Natural killer cell (primary cell): Measurements from ENCODE around the gene C4orf36. TPM values are rescaled to one million over a fixed set of nuclear protein-coding genes. Genes with fewer than 3 reads are reported as not detected.

Source experiments
- ATAC-seq, 3 donors: fragments of 150-1000 bp in 2 of 3; fragments of 200-7000 bp in 1 of 3; cut with Tn5 transposase; 1 replicate in 1 of 3; 2 replicates in 2 of 3; pipeline ENCODE4 v1.10.0; 2021; ENCODE audit warnings: mild to moderate bottlenecking in 2 of 3, moderate library complexity in 2 of 3
- DNase-seq, 2 donors: peaks; one replicate each; pipeline versions ENCODE4 v3.0.0 to v3.0.0-alpha.2; 2013 to 2021; ENCODE audit warnings: mixed read lengths in 1 of 2
- H3K27ac ChIP-seq: one replicate; pipeline ENCODE4 v1.5.1; 2013; ENCODE audit warnings: mild to moderate bottlenecking, low read length
- H3K27me3 ChIP-seq: one replicate; pipeline ENCODE4 v1.6.1; 2013; ENCODE audit warnings: low read length; ENCODE audit not compliant: control insufficient read depth, insufficient read depth
- H3K36me3 ChIP-seq: one replicate; pipeline ENCODE4 v1.6.1; 2013; ENCODE audit warnings: low read length; ENCODE audit not compliant: control insufficient read depth, insufficient read depth
- H3K4me1 ChIP-seq: one replicate; pipeline ENCODE4 v1.6.1; 2013; ENCODE audit warnings: low read length; ENCODE audit not compliant: control insufficient read depth, insufficient read depth
- H3K4me3 ChIP-seq: one replicate; pipeline ENCODE4 v1.5.1; 2013; ENCODE audit warnings: low read length
- H3K9me3 ChIP-seq: one replicate; pipeline ENCODE4 v1.6.1; 2013; ENCODE audit warnings: low read length; ENCODE audit not compliant: control insufficient read depth, insufficient read depth
- H3K27ac Mint-ChIP-seq, 2 donors: one replicate each; pipeline ENCODE4 v1.8.0; 2022; ENCODE audit warnings: mild to moderate bottlenecking in 2 of 2, mixed read lengths in 2 of 2, moderate library complexity in 1 of 2
- H3K27me3 Mint-ChIP-seq, 2 donors: one replicate each; pipeline ENCODE4 v1.8.0; 2022; ENCODE audit warnings: low read depth in 2 of 2, mixed read lengths in 2 of 2
- H3K36me3 Mint-ChIP-seq: one replicate; pipeline ENCODE4 v1.8.0; 2022; ENCODE audit warnings: mixed read lengths
- H3K4me1 Mint-ChIP-seq, 2 donors: one replicate each; pipeline ENCODE4 v1.8.0; 2022; ENCODE audit warnings: mixed read lengths in 2 of 2
- H3K4me3 Mint-ChIP-seq: one replicate; pipeline ENCODE4 v1.8.0; 2022; ENCODE audit warnings: mild to moderate bottlenecking, moderate library complexity, mixed read lengths
- H3K9me3 Mint-ChIP-seq, 2 donors: one replicate each; pipeline ENCODE4 v1.8.0; 2022; ENCODE audit warnings: mixed read lengths in 2 of 2
- WGBS: methylation state at CpG from one replicate; pipeline ENCODE4 v1.1.7; 2013; ENCODE audit warnings: missing lambda C conversion rate; ENCODE audit not compliant: insufficient coverage; 5-methylcytosine and 5-hydroxymethylcytosine counted together
- intact Hi-C: fragments of 100-400 bp; cut with micrococcal nuclease; formaldehyde crosslinking; loops from one replicate; pipeline ENCODE4 v1.14.2; 2022
- total RNA-seq, 4 donors: library from RNA; stranded (reverse); fragments of 120-200 nt in 1 of 4; gene quantifications; one replicate each; pipeline versions ENCODE4 v1.2.3 to v1.2.4, GENCODE V29; 2013 to 2022
- TF ChIP-seq, protein P1 (sequence below): fragments of 200-600 bp; IDR thresholded peaks from one replicate; pipeline ENCODE4 v1.8.0; 2022; ENCODE audit warnings: antibody characterized with exemption

C4orf36 gene
- total RNA-seq, 3 donors from 2014 or later (not counting 1 experiment from before 2014, with no cell fraction given): not detected

DNA sequence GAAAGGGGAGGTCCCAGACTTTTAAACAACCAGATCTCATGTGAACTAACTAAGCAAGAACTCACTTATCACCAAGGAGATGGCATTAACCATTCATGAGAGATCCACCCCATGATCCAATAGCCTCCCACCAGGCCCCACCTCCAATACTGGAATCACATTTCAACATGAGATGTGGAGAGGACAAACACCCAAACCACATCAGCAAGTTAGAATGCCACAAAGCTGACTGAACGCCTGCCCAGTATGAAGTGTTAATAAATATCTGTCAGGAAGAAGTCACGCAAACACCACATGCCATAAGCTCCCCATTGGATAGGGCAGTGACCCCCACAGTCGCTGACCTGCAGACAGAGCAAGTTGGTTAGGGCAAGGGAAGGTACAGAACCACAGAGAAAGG is 57.3 kb downstream of the C4orf36 start:
- no peak overlapping the region for H3K27ac Mint-ChIP-seq
- 71% methylated on average over 3 of the region's 3 CpGs for WGBS
- no peaks in the 10 kb centered on the region for H3K4me1 Mint-ChIP-seq

DNA sequence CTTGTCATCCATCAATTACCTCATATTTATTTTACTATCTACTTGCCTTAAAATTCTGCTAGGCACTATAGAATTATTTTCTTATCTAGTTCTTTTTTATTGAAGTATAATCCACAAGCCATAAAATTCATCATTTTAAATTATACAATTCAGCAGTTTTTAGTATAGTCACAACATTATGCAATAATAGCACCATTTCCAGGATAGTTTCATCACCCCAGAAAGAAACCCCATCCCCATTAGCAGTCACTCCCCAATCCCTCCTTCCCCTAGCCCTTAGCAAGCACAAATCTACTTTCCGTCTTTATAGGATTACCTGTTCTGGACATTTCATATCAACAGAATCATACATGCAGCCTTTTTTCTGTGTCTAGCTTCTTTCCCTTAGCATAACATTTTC is 58.6 kb downstream of the C4orf36 start:
- Histone ChIP-seq H3K27me3 (no peaks in the 10 kb centered on the region), H3K27ac (no peak overlapping the region), H3K9me3 (no peaks in the 10 kb centered on the region), H3K4me1 (no peaks in the 10 kb centered on the region), H3K36me3 (no peaks in the 10 kb centered on the region), H3K4me3 (no peak overlapping the region)
- no peak overlapping the region for H3K4me3 Mint-ChIP-seq
- TF ChIP-seq, protein P1, sequence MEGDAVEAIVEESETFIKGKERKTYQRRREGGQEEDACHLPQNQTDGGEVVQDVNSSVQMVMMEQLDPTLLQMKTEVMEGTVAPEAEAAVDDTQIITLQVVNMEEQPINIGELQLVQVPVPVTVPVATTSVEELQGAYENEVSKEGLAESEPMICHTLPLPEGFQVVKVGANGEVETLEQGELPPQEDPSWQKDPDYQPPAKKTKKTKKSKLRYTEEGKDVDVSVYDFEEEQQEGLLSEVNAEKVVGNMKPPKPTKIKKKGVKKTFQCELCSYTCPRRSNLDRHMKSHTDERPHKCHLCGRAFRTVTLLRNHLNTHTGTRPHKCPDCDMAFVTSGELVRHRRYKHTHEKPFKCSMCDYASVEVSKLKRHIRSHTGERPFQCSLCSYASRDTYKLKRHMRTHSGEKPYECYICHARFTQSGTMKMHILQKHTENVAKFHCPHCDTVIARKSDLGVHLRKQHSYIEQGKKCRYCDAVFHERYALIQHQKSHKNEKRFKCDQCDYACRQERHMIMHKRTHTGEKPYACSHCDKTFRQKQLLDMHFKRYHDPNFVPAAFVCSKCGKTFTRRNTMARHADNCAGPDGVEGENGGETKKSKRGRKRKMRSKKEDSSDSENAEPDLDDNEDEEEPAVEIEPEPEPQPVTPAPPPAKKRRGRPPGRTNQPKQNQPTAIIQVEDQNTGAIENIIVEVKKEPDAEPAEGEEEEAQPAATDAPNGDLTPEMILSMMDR: no peak
- no peak for DNase-seq
- H3K9me3 Mint-ChIP-seq: no peaks in the 10 kb centered on the region
- intact Hi-C loops: no loop called here
- ATAC-seq: no peak
- no peaks in the 10 kb centered on the region for H3K36me3 Mint-ChIP-seq
- peaks cover 0 to 4% of the 10 kb centered on the region in 2 donors for H3K27me3 Mint-ChIP-seq
- 95% methylated on average over 1 of the region's 1 CpG for WGBS
- no peaks in the 10 kb centered on the region for H3K4me1 Mint-ChIP-seq
- H3K27ac Mint-ChIP-seq: no peak overlapping the region

More for the DNA sequence above, 57.3 kb downstream of the C4orf36 start:
- Histone ChIP-seq H3K4me1 (no peaks in the 10 kb centered on the region), H3K27ac (no peak overlapping the region), H3K27me3 (no peaks in the 10 kb centered on the region), H3K9me3 (no peaks in the 10 kb centered on the region), H3K36me3 (no peaks in the 10 kb centered on the region), H3K4me3 (no peak overlapping the region)
- H3K27me3 Mint-ChIP-seq: peaks cover 0 to 2% of the 10 kb centered on the region in 2 donors
- no peaks in the 10 kb centered on the region for H3K36me3 Mint-ChIP-seq
- H3K4me3 Mint-ChIP-seq: no peak overlapping the region
- TF ChIP-seq, protein P1: no peak
- intact Hi-C loops: no loop called here
- ATAC-seq: no peak
- DNase-seq: no peak
- H3K9me3 Mint-ChIP-seq: no peaks in the 10 kb centered on the region

DNA sequence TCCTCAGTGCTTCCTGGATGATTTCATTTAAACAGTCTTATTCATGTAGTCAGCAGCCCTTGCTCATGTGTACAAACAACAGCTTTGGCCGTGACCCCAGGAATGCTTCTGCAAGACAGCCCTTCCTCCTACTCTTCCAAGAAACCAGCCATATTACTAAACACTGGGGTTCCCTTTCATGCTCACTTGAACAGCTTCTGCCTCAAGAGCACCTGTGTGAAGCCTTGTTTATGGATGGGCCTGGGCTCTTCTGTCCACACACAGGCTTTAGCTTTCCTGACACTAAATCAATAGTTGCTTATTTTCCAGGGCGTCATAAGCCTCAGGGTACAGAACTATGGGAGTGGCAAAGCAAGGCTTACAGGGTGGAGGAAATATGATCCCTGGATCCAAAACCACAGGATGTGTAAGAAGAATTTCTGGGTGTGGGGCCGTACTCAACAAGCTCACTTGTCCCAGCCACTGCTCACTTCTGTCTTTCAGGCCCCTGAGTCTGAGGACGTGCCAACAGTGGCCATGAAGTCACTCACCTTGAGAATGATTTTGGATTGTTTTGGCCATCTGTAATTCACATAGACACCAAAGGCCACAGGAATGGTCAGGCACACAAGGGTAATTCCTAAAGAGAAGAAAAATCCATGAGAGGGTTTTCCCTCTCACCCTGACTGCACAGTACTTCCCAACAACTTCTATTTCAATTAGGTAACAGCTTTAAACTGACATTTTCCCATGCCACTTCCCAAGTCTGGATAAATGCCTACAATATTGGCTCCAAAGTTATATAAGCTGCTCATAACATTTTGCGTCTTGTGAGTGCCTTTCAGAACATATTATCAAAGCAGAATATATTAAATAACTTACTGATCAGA is 60.7 kb downstream of the C4orf36 start:
- Histone ChIP-seq H3K27ac (no peak overlapping the region), H3K4me3 (no peak overlapping the region), H3K36me3 (no peaks in the 10 kb centered on the region), H3K4me1 (no peaks in the 10 kb centered on the region), H3K9me3 (no peaks in the 10 kb centered on the region), H3K27me3 (no peaks in the 10 kb centered on the region)
- Mint-ChIP-seq H3K36me3 (no peaks in the 10 kb centered on the region), H3K4me3 (no peak overlapping the region), H3K27ac (no peak overlapping the region), H3K9me3 (no peaks in the 10 kb centered on the region), H3K4me1 (no peaks in the 10 kb centered on the region), H3K27me3 (peaks cover 0 to 2% of the 10 kb centered on the region in 2 donors)
- DNase-seq (no peak), ATAC-seq (no peak)
- intact Hi-C loops: no loop called here
- TF ChIP-seq, protein P1: no peak
- 98% methylated on average over 5 of the region's 5 CpGs for WGBS

Other genes with a start within 250 kb of the C4orf36 start
- not detected for gene SLC10A6, start 43.0 kb downstream of the C4orf36 start, total RNA-seq
- gene AFF1, start 42.6 kb upstream of the C4orf36 start, total RNA-seq: 10 to 100 TPM; 87.9 to 93.4 (median 91.7) TPM